Measurements from ENCODE around the gene CPSF4L.

The CPSF4L gene

GRCh38 chr17:73224237-73224636 lies 37.4 kb downstream of the CPSF4L start:
- Histone ChIP-seq H3K36me3 (ENCODE audit: insufficient read depth, insufficient read length, low read length) (peaks cover 17% of the 10 kb centered on the region), H3K27me3 (ENCODE audit: insufficient read depth, insufficient read length) (no peaks in the 10 kb centered on the region), H3K4me3 (ENCODE audit: insufficient read length, low read depth) (no peak overlapping the region), H3K9ac (ENCODE audit: insufficient read length, low read depth) (no peak overlapping the region), H3K9me3 (ENCODE audit: insufficient read depth, low read length) (no peaks in the 10 kb centered on the region), H3K4me1 (ENCODE audit: insufficient read depth, insufficient read length) (no peaks in the 10 kb centered on the region)
- DNase-seq (ENCODE audit: low read depth, low spot score): no peak
- TF ChIP-seq SUZ12 (IDR thresholded peaks at IDR 0.05; ENCODE audit: extremely low read depth, insufficient read depth, insufficient read length) (no peak), ZNF274 (IDR thresholded peaks at IDR 0.05; ENCODE audit: low read depth, low read length) (no peak), YY1 (IDR thresholded peaks at IDR 0.05; ENCODE audit: insufficient read depth, insufficient read length) (no peak)

GRCh38 chr17:73223626-73224230 lies 38.0 kb downstream of the CPSF4L start:
- H3K27me3 ChIP-seq (ENCODE audit: insufficient read depth, insufficient read length): no peaks in the 10 kb centered on the region
- no peak for DNase-seq (ENCODE audit: low read depth, low spot score)
- no peak overlapping the region for H3K4me3 ChIP-seq (ENCODE audit: insufficient read length, low read depth)
- TF ChIP-seq SUZ12 (IDR thresholded peaks at IDR 0.05; ENCODE audit: extremely low read depth, insufficient read depth, insufficient read length): no peak
- TF ChIP-seq YY1 (IDR thresholded peaks at IDR 0.05; ENCODE audit: insufficient read depth, insufficient read length): no peak
- TF ChIP-seq ZNF274 (IDR thresholded peaks at IDR 0.05; ENCODE audit: low read depth, low read length): no peak
- no peaks in the 10 kb centered on the region for H3K9me3 ChIP-seq (ENCODE audit: insufficient read depth, low read length)
- no peak overlapping the region for H3K9ac ChIP-seq (ENCODE audit: insufficient read length, low read depth)
- no peaks in the 10 kb centered on the region for H3K4me1 ChIP-seq (ENCODE audit: insufficient read depth, insufficient read length)
- peaks cover 15% of the 10 kb centered on the region for H3K36me3 ChIP-seq (ENCODE audit: insufficient read depth, insufficient read length, low read length)

DNA sequence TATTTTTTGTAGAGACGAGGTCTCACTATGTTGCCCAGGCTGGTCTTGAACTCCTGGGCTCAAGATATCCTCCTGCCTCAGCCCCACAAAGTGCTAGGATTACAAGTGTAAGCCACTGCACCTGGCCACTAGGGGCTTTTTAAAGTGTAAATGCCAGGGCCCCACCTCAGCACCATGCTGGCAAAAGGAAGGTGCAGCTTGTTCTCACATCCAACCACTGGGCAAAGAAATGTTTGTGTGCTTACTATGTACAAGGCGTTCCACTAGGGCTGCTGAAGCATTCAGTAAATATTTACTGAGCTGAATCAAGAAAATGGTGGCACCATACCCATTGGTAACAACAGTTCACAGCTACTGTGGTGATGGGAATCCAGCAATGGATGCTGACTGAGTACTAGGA lies 46.2 kb downstream of the CPSF4L start:
- H3K4me1 ChIP-seq (ENCODE audit: insufficient read depth, insufficient read length): no peaks in the 10 kb centered on the region
- TF ChIP-seq SUZ12 (IDR thresholded peaks at IDR 0.05; ENCODE audit: extremely low read depth, insufficient read depth, insufficient read length) (no peak), YY1 (IDR thresholded peaks at IDR 0.05; ENCODE audit: insufficient read depth, insufficient read length) (no peak), ZNF274 (IDR thresholded peaks at IDR 0.05; ENCODE audit: low read depth, low read length) (no peak)
- no peaks in the 10 kb centered on the region for H3K9me3 ChIP-seq (ENCODE audit: insufficient read depth, low read length)
- no peak overlapping the region for H3K4me3 ChIP-seq (ENCODE audit: insufficient read length, low read depth)
- DNase-seq (ENCODE audit: low read depth, low spot score): no peak
- H3K27me3 ChIP-seq (ENCODE audit: insufficient read depth, insufficient read length): no peaks in the 10 kb centered on the region
- H3K9ac ChIP-seq (ENCODE audit: insufficient read length, low read depth): no peak overlapping the region
- H3K36me3 ChIP-seq (ENCODE audit: insufficient read depth, insufficient read length, low read length): peaks cover 23% of the 10 kb centered on the region

DNA sequence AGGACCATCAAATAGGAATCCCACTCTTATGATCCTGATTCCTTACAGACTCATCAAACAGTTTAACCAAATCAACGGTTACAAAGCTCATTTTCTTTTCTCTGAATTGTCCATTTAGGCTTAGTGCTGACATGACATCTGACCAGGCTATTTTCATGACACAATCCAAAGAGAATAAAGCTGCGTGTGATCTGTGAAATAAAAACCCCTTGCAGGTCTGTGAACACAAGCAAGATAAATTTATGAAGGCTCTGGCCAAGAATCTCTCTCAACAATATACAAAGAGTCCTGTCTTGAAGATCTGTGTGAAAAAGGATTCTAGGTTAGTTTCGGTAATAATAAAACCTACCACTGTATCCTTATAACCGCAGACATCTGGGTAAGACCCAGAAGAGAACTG lies 46.8 kb downstream of the CPSF4L start:
- H3K27me3 ChIP-seq (ENCODE audit: insufficient read depth, insufficient read length): no peaks in the 10 kb centered on the region
- H3K9me3 ChIP-seq (ENCODE audit: insufficient read depth, low read length): no peaks in the 10 kb centered on the region
- peaks cover 26% of the 10 kb centered on the region for H3K36me3 ChIP-seq (ENCODE audit: insufficient read depth, insufficient read length, low read length)
- no peak for TF ChIP-seq YY1 (IDR thresholded peaks at IDR 0.05; ENCODE audit: insufficient read depth, insufficient read length)
- no peak for TF ChIP-seq SUZ12 (IDR thresholded peaks at IDR 0.05; ENCODE audit: extremely low read depth, insufficient read depth, insufficient read length)
- no peak for TF ChIP-seq ZNF274 (IDR thresholded peaks at IDR 0.05; ENCODE audit: low read depth, low read length)
- DNase-seq (ENCODE audit: low read depth, low spot score): no peak
- no peaks in the 10 kb centered on the region for H3K4me1 ChIP-seq (ENCODE audit: insufficient read depth, insufficient read length)
- H3K9ac ChIP-seq (ENCODE audit: insufficient read length, low read depth): no peak overlapping the region
- H3K4me3 ChIP-seq (ENCODE audit: insufficient read length, low read depth): no peak overlapping the region

DNA sequence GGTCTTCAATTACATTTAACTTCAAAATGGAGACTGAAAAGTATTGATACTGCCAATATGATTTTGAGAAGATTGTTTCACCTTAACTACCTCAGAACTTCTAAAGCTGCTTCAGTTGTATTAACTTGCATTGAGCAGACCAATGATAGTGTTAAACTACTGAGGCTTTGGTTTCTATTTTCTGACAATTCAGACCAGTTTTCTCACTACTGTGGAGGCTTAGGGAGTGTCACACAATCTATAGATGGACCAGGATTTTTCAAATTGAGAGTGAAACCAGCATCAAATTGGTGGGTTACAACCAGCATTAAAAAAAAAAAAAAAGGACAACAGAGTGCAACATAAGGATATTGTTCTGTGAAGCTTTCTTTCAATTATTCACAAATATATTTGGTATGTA lies 47.7 kb downstream of the CPSF4L start:
- no peaks in the 10 kb centered on the region for H3K4me1 ChIP-seq (ENCODE audit: insufficient read depth, insufficient read length)
- no peak overlapping the region for H3K4me3 ChIP-seq (ENCODE audit: insufficient read length, low read depth)
- no peak overlapping the region for H3K9ac ChIP-seq (ENCODE audit: insufficient read length, low read depth)
- H3K27me3 ChIP-seq (ENCODE audit: insufficient read depth, insufficient read length): no peaks in the 10 kb centered on the region
- TF ChIP-seq SUZ12 (IDR thresholded peaks at IDR 0.05; ENCODE audit: extremely low read depth, insufficient read depth, insufficient read length): no peak
- no peak for TF ChIP-seq YY1 (IDR thresholded peaks at IDR 0.05; ENCODE audit: insufficient read depth, insufficient read length)
- TF ChIP-seq ZNF274 (IDR thresholded peaks at IDR 0.05; ENCODE audit: low read depth, low read length): no peak
- no peaks in the 10 kb centered on the region for H3K9me3 ChIP-seq (ENCODE audit: insufficient read depth, low read length)
- H3K36me3 ChIP-seq (ENCODE audit: insufficient read depth, insufficient read length, low read length): peaks cover 34% of the 10 kb centered on the region
- DNase-seq (ENCODE audit: low read depth, low spot score): no peak

GRCh38 chr17:73211745-73212144 lies 49.9 kb downstream of the CPSF4L start:
- Histone ChIP-seq H3K27me3 (ENCODE audit: insufficient read depth, insufficient read length) (no peaks in the 10 kb centered on the region), H3K4me1 (ENCODE audit: insufficient read depth, insufficient read length) (no peaks in the 10 kb centered on the region), H3K4me3 (ENCODE audit: insufficient read length, low read depth) (no peak overlapping the region), H3K9me3 (ENCODE audit: insufficient read depth, low read length) (no peaks in the 10 kb centered on the region), H3K36me3 (ENCODE audit: insufficient read depth, insufficient read length, low read length) (peaks cover 46% of the 10 kb centered on the region), H3K9ac (ENCODE audit: insufficient read length, low read depth) (no peak overlapping the region)
- TF ChIP-seq YY1 (IDR thresholded peaks at IDR 0.05; ENCODE audit: insufficient read depth, insufficient read length) (no peak), SUZ12 (IDR thresholded peaks at IDR 0.05; ENCODE audit: extremely low read depth, insufficient read depth, insufficient read length) (no peak), ZNF274 (IDR thresholded peaks at IDR 0.05; ENCODE audit: low read depth, low read length) (no peak)
- DNase-seq (ENCODE audit: low read depth, low spot score): no peak

GRCh38 chr17:73210002-73210678 lies 51.5 kb downstream of the CPSF4L start:
- Histone ChIP-seq H3K9ac (ENCODE audit: insufficient read length, low read depth) (no peak overlapping the region), H3K9me3 (ENCODE audit: insufficient read depth, low read length) (no peaks in the 10 kb centered on the region), H3K27me3 (ENCODE audit: insufficient read depth, insufficient read length) (no peaks in the 10 kb centered on the region), H3K36me3 (ENCODE audit: insufficient read depth, insufficient read length, low read length) (peaks cover 51% of the 10 kb centered on the region), H3K4me3 (ENCODE audit: insufficient read length, low read depth) (no peak overlapping the region), H3K4me1 (ENCODE audit: insufficient read depth, insufficient read length) (no peaks in the 10 kb centered on the region)
- TF ChIP-seq SUZ12 (IDR thresholded peaks at IDR 0.05; ENCODE audit: extremely low read depth, insufficient read depth, insufficient read length) (no peak), ZNF274 (IDR thresholded peaks at IDR 0.05; ENCODE audit: low read depth, low read length) (no peak), YY1 (IDR thresholded peaks at IDR 0.05; ENCODE audit: insufficient read depth, insufficient read length) (no peak)
- no peak for DNase-seq (ENCODE audit: low read depth, low spot score)
